Breast epithelium (tissue), 4 donors: Measurements from ENCODE around the gene PBX4. TPM values are rescaled to one million over a fixed set of nuclear protein-coding genes. Genes with fewer than 3 reads are reported as not detected.
A peak's percentile ranks its signal among the peaks of the same experiment; 100 is the strongest.

ENCODE experiments used
- DNase-seq, 2 donors: peaks; one replicate each; pipeline ENCODE4 v3.0.0-alpha.2; 2019; ENCODE audit warnings: low spot score in 2 of 2
- H3K27ac ChIP-seq, 2 donors: fragments of 200-600 bp; sonication (generic) in 1 of 2; one replicate each; pipeline ENCODE4 v1.5.1; 2016 to 2019; ENCODE audit warnings: mild to moderate bottlenecking in 1 of 2
- H3K27me3 ChIP-seq, 2 donors: fragments of 200-600 bp; sonication (generic) in 1 of 2; one replicate each; pipeline versions ENCODE4 v1.5.1 to v1.6.0; 2017 to 2019; ENCODE audit warnings: control low read depth in 1 of 2, mild to moderate bottlenecking in 1 of 2
- H3K36me3 ChIP-seq: fragments of 200-600 bp; one replicate; pipeline ENCODE4 v1.5.1; 2019
- H3K4me1 ChIP-seq, 2 donors: fragments of 200-600 bp; sonication (generic); one replicate each; pipeline ENCODE4 v1.5.1; 2016 to 2019; ENCODE audit warnings: control low read depth in 1 of 2
- H3K4me3 ChIP-seq, 3 donors: fragments of 200-600 bp; sonication (generic); 1 replicate in 2 of 3; 2 replicates in 1 of 3; pipeline ENCODE4 v1.5.1; 2016 to 2019; ENCODE audit warnings: mild to moderate bottlenecking in 3 of 3, moderate library complexity in 2 of 3
- H3K9me3 ChIP-seq, 2 donors: fragments of 200-600 bp; sonication (generic) in 1 of 2; one replicate each; pipeline ENCODE4 v1.5.1; 2016 to 2019; ENCODE audit warnings: control low read depth in 1 of 2
- CTCF ChIP-seq, 3 donors: fragments of 450-650 bp; IDR thresholded peaks; one replicate each; pipeline ENCODE4 v1.5.1; 2016 to 2017; ENCODE audit warnings: antibody characterized with exemption in 3 of 3, mild to moderate bottlenecking in 3 of 3, moderate library complexity in 3 of 3
- POLR2A ChIP-seq: fragments of 450-650 bp; IDR thresholded peaks from one replicate; pipeline ENCODE4 v1.6.1; 2016; ENCODE audit warnings: antibody characterized with exemption, mild to moderate bottlenecking, moderate library complexity
- POLR2AphosphoS5 ChIP-seq, 3 donors: sonication (generic); formaldehyde crosslinking; IDR thresholded peaks; one replicate each; pipeline ENCODE4 v1.6.1; 2017; ENCODE audit warnings: antibody characterized with exemption in 3 of 3
- intact Hi-C: fragments of 100-400 bp; cut with DNase I; formaldehyde crosslinking; loops from one replicate; pipeline ENCODE4 v1.15.1; 2023; ENCODE audit warnings: low total_unique reads
- total RNA-seq, 3 donors: library from RNA; depleted of rRNA; stranded (reverse); fragments of >200 nt; gene quantifications; one replicate each; pipeline ENCODE4 v1.1.0, GENCODE V29; 2016

PBX4 gene
- total RNA-seq, 3 donors from 2014 or later: 3.4 to 5.9 (median 5.6) TPM

DNA sequence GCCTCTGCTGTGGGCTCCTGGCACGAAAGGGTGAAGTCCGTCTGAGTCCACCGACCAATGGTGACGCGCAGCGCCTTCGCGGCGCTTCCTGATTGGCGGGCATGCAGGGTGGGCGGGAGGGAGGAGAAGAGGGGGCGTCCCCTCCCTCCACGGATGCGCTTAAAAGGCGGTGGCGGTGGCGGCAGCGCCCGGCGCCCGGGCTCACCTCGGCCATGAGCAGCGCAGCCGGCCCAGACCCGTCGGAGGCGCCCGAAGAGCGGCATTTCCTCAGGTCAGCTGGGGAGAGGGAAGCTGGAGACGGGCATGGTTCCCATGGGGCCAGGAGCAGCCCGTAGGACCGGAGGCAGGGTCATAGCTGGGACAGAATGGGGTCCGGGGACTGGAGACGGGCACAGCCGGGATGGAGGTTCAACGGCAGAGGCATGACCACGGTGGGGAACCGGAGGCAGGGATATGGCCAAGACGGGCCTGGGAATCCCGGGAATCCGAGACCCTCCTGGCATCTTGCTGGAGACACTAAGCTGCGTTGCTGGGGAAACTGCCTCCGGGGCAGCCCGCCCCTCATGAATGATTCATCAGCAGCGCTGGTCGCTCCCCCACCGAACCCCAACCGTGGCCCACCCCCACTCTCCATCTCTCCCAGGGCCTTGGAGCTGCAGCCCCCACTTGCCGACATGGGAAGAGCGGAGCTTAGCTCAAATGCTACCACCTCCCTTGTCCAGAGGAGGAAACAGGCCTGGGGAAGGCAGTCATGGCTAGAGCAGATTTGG lies 89.6 kb downstream of the PBX4 start, which contains the start of gene YJEFN3:
Gene YJEFN3, plus strand, starts transcription at position 191 of the 770 bp plus-strand sequence. Its CDS starts 22 bp downstream, at position 213.
- Histone ChIP-seq H3K4me1 (no peaks in the 10 kb centered on the region), H3K36me3 (peaks cover 4% of the 10 kb centered on the region), H3K27me3 (no peaks in the 10 kb centered on the region), H3K9me3 (no peaks in the 10 kb centered on the region), H3K4me3 (peak within 1 kb of the TSS in 1 of 3 donors; percentile 5), H3K27ac (no peak within 1 kb of the TSS)
- TF ChIP-seq CTCF (IDR thresholded peaks at IDR 0.05) (no peak), POLR2A (no peak), POLR2AphosphoS5 (IDR thresholded peaks at IDR 0.05) (no peak)
- intact Hi-C loops: no loop called here
- no peak for DNase-seq

GRCh38 chr19:19527674-19528625 lies 90.5 kb downstream of the PBX4 start:
- DNase-seq: no peak
- TF ChIP-seq CTCF (IDR thresholded peaks at IDR 0.05) (no peak), POLR2A (no peak), POLR2AphosphoS5 (IDR thresholded peaks at IDR 0.05) (no peak)
- Histone ChIP-seq H3K36me3 (peaks cover 4% of the 10 kb centered on the region), H3K4me3 (no peak overlapping the region), H3K27ac (no peak overlapping the region), H3K9me3 (no peaks in the 10 kb centered on the region), H3K4me1 (no peaks in the 10 kb centered on the region), H3K27me3 (no peaks in the 10 kb centered on the region)
- intact Hi-C loops: no loop called here

GRCh38 chr19:19527371-19527656 lies 91.2 kb downstream of the PBX4 start:
- H3K36me3 ChIP-seq: peaks cover 4% of the 10 kb centered on the region
- no peak overlapping the region for H3K27ac ChIP-seq
- intact Hi-C loops: no loop called here
- H3K4me1 ChIP-seq: no peaks in the 10 kb centered on the region
- H3K4me3 ChIP-seq: no peak overlapping the region
- no peaks in the 10 kb centered on the region for H3K27me3 ChIP-seq
- no peak for DNase-seq
- H3K9me3 ChIP-seq: no peaks in the 10 kb centered on the region
- TF ChIP-seq POLR2AphosphoS5 (IDR thresholded peaks at IDR 0.05) (no peak), CTCF (IDR thresholded peaks at IDR 0.05) (no peak), POLR2A (no peak)

DNA sequence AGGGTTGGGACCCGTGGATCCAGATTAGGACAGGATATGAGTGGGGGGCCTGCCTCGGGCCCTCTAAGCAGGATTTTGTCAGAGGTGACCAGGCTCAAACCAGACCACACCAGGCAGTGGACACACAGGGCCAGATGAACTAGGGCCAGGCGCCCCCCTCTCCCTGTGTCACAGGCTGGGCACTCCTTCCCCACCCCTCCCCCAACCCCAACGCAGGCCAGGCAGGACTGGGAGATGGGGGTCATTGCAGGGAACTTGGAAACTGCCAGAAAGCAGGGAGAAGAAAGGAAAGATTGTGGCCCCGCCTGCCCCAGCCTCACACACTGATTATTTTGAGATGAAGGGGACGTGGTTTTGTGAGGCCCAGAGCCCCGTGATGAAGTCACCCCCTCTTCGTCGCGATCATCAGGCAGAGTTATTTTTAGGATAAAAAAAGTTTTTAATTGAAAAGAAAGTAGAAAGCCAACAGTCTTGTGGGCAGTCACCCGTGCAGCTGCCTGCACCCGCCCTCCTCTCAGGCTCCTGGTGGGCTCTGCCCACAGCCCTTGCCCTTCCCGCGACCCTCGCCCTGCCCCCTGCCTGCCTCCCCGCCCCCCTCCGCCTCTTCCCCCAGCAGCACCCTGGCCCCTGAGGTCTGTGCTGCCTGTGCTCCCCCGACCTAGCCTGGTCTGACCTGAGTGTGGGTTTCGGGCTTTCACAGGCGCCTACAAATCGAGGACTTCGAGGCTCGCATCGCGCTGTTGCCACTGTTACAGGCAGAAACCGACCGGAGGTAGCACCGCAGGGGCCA lies 91.7 kb downstream of the PBX4 start:
- intact Hi-C loops: no loop called here
- Histone ChIP-seq H3K4me3 (no peak overlapping the region), H3K9me3 (no peaks in the 10 kb centered on the region), H3K27me3 (no peaks in the 10 kb centered on the region), H3K36me3 (peaks cover 4% of the 10 kb centered on the region), H3K27ac (no peak overlapping the region), H3K4me1 (no peaks in the 10 kb centered on the region)
- TF ChIP-seq POLR2A (no peak), POLR2AphosphoS5 (IDR thresholded peaks at IDR 0.05) (no peak), CTCF (IDR thresholded peaks at IDR 0.05) (no peak)
- no peak for DNase-seq
